Stomach (tissue), 9 donors: ENCODE results near the gene GAB1. TPM values are rescaled to one million over a fixed set of nuclear protein-coding genes. Genes with fewer than 3 reads are reported as not detected.
"Not testable (repeated sequence)": the region's sequence is repeated elsewhere in the genome, so short reads cannot be mapped to it uniquely, and the experiment has no call there.

ENCODE experiments used
- DNase-seq, 2 donors: peaks; one replicate each; pipeline versions ENCODE4 v3.0.0 to v3.0.0-alpha.2; 2013 to 2019
- H3K27ac ChIP-seq, 5 donors: fragments of 200-600 bp in 4 of 5; sonication (generic) in 4 of 5; one replicate each; pipeline ENCODE4 v1.5.1; 2013 to 2019; ENCODE audit warnings: mild to moderate bottlenecking in 1 of 5, moderate library complexity in 1 of 5
- H3K27me3 ChIP-seq, 3 donors: fragments of 200-600 bp; sonication (generic); one replicate each; pipeline ENCODE4 v1.5.1; 2017 to 2019; ENCODE audit warnings: mixed run types in 1 of 3
- H3K36me3 ChIP-seq, 4 donors: fragments of 200-600 bp; sonication (generic); 1 replicate in 3 of 4; 2 replicates in 1 of 4; pipeline ENCODE4 v1.5.1; 2016 to 2019
- H3K4me1 ChIP-seq, 4 donors: fragments of 200-600 bp; sonication (generic); one replicate each; pipeline ENCODE4 v1.5.1; 2016 to 2019
- H3K4me3 ChIP-seq, 4 donors: fragments of 200-600 bp; sonication (generic) in 3 of 4; one replicate each; pipeline ENCODE4 v1.5.1; 2016 to 2019; ENCODE audit warnings: mild to moderate bottlenecking in 1 of 4
- H3K9me3 ChIP-seq, 4 donors: fragments of 200-600 bp; sonication (generic); one replicate each; pipeline ENCODE4 v1.5.1; 2016 to 2019
- EP300 ChIP-seq: sonication (generic); formaldehyde crosslinking; IDR thresholded peaks from one replicate; pipeline ENCODE4 v1.6.1; 2017; ENCODE audit warnings: antibody characterized with exemption
- POLR2A ChIP-seq, 4 donors: fragments of 450-650 bp; IDR thresholded peaks; one replicate each; pipeline ENCODE4 v1.6.1; 2016; ENCODE audit warnings: antibody characterized with exemption in 4 of 4, control low read depth in 2 of 4, mild to moderate bottlenecking in 1 of 4, moderate library complexity in 1 of 4
- POLR2AphosphoS5 ChIP-seq, 3 donors: sonication (generic); formaldehyde crosslinking; IDR thresholded peaks; one replicate each; pipeline ENCODE4 v1.6.1; 2016; ENCODE audit warnings: antibody characterized with exemption in 3 of 3
- WGBS, 5 donors: extraction: QIAGEN DNeasy Blood & Tissue Kit in 3 of 5; methylation state at CpG; one replicate each; pipeline versions ENCODE4 v1.1.5 to v1.1.7; 2013 to 2018; 5-methylcytosine and 5-hydroxymethylcytosine counted together
- intact Hi-C: fragments of 100-400 bp; cut with DNase I; formaldehyde crosslinking; loops from one replicate; pipeline ENCODE4 v1.15.1; 2023; ENCODE audit warnings: low total_unique reads
- polyA plus RNA-seq, 3 donors: library from polyadenylated mRNA; stranded (reverse); fragments of 200-250 nt; gene quantifications; one replicate each; pipeline ENCODE4 v1.2.3, GENCODE V29; 2013
- total RNA-seq, 5 donors: library from RNA; depleted of rRNA; stranded (reverse); fragments of >200 nt; gene quantifications; one replicate each; pipeline versions ENCODE4 v1.1.0 to v1.2.3, GENCODE V29; 2014 to 2016
- TF ChIP-seq, protein P1 (sequence below), 7 experiments: fragments of 450-650 bp in 4 of 7; fragments of 200-600 bp in 3 of 7; sonication (generic) in 3 of 7; IDR thresholded peaks; one replicate each; pipeline ENCODE4 v1.5.1; 2016 to 2019; ENCODE audit warnings: antibody characterized with exemption in 7 of 7, control low read depth in 2 of 7, mild to moderate bottlenecking in 1 of 7
- donor health status: healthy with polysubstance abuse.
- donor health status: Bipolar disorder and iron deficiency.
- donor health status: healthy.

The GAB1 gene
- total and polyA plus RNA-seq, 8 donors = 3.2 to 101 (median 29.0) TPM

DNA sequence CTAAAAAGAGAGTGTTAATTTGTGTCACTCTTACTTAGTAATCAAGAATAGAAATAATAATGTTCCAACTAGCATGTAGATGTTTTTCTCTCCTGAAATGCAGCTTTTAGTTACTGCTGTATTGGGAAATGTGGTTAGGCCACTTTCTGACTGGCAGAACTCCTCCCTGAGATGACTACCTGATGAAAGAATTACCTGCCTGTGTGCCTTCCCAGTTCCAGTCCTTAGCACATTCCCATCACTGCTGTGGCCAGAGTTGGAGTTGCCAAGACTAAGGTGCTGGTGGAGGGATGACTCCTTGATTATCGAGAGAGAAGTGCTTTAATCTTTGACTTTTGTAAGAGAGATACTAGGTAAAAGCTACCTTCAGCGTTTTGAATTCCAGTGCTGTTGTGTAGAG lies 9.5 kb downstream of the GAB1 start:
- Histone ChIP-seq H3K27me3 (no peaks in the 10 kb centered on the region), H3K4me1 (peaks cover 14 to 25% (median 19%) of the 10 kb centered on the region in 4 donors), H3K36me3 (no peaks in the 10 kb centered on the region), H3K4me3 (no peak overlapping the region), H3K27ac (peak overlapping the region in 4 of 5 donors; percentile 44 to 74 (median 60)), H3K9me3 (no peaks in the 10 kb centered on the region)
- peak in 1 of 2 donors; percentile 66 for DNase-seq
- WGBS, 5 donors = 34 to 62% (median 44%) methylated on average over 2 of the region's 2 CpGs
- peak in 1 of 3 donors; percentile 28 for TF ChIP-seq POLR2AphosphoS5 (IDR thresholded peaks at IDR 0.05)
- TF ChIP-seq POLR2A (IDR thresholded peaks at IDR 0.05) = no peak
- intact Hi-C loops = loop anchor here (10.0 kb wide), 1 partner anchor 49 kb away; no protein-coding TSS in a partner anchor

DNA sequence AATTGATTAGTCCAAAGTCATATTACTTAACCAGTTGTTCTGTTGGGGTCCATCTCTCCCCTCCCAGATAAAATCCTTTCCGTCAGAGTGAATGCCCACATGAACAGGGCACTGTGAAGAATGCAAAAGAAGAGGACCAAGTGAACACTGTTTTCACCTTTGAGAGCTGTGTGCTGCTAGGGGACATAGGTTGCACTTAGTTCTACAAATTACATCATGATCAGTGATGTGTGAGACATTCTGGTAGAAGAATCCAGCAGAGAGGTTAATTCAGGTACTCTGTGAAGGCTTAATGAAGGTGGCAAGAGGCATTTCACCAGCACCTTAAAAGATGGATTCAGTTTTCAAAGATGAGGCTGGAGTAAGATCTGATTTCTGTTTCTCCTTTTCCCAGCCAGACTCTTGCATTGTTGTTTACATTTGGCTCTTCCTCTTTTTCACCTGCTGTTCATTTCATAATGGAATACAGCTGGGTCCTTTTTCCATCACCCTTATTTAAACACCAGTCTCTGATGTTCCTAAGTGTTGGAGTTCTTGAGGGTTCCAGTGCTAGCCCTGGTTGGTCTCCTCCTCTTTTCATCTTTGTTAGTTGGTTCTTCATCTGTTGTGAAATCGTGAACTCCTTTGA lies 10.9 kb downstream of the GAB1 start:
- 78 to 87% (median 79%) methylated on average over 2 of the region's 2 CpGs for WGBS, 5 donors

DNA sequence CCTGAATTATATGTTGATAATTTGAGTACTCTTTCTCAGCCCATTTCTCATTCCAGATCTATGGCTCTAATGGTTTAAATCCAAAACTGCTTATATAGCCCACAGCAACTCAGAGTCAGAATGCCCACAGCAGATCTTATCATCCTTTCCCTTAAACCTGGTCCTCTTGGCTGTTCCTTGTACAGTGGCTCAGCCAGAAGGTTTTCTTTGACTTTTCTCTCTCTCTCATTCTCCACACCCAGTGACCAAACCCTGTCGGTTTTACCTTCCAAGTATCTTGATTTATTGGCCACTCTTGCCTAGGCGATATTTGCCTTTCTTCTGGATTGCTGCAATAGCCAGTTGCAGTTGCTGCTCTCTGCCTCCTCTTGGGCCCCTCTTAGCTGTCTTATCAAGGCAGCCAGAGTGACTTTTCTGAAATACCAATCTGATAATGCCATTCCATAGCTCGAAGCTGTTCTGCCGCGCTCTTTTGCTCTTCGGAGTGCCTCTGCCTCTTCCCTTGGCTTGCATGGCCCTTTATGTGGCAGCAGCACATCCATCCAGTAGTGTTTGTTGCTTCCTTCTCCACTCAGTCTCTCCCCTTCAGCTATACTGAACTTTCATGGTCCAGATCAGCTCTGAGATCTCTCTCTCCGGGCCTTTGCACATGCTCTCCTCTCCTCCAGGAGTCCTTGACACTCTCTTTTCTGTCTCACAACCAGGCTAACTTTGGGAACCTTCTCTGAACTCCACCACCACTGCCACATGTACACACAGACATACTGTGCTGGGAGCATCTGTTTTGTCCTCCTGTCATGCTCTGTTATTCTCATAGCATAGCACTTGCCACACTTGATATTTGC lies 11.8 kb downstream of the GAB1 start:
- Histone ChIP-seq H3K4me1 (peaks cover 27 to 44% (median 32%) of the 10 kb centered on the region in 4 donors), H3K4me3 (no peak overlapping the region), H3K27me3 (no peaks in the 10 kb centered on the region), H3K27ac (no peak overlapping the region), H3K36me3 (no peaks in the 10 kb centered on the region), H3K9me3 (no peaks in the 10 kb centered on the region)
- 46 to 63% (median 51%) methylated on average over 7 of the region's 7 CpGs for WGBS, 5 donors
- DNase-seq = no peak
- intact Hi-C loops = loop anchor here (10.0 kb wide), 1 partner anchor 46 kb away; no protein-coding TSS in a partner anchor
- TF ChIP-seq POLR2AphosphoS5 (IDR thresholded peaks at IDR 0.05) (no peak), EP300 (no peak), POLR2A (IDR thresholded peaks at IDR 0.05) (no peak)
- TF ChIP-seq, protein P1, sequence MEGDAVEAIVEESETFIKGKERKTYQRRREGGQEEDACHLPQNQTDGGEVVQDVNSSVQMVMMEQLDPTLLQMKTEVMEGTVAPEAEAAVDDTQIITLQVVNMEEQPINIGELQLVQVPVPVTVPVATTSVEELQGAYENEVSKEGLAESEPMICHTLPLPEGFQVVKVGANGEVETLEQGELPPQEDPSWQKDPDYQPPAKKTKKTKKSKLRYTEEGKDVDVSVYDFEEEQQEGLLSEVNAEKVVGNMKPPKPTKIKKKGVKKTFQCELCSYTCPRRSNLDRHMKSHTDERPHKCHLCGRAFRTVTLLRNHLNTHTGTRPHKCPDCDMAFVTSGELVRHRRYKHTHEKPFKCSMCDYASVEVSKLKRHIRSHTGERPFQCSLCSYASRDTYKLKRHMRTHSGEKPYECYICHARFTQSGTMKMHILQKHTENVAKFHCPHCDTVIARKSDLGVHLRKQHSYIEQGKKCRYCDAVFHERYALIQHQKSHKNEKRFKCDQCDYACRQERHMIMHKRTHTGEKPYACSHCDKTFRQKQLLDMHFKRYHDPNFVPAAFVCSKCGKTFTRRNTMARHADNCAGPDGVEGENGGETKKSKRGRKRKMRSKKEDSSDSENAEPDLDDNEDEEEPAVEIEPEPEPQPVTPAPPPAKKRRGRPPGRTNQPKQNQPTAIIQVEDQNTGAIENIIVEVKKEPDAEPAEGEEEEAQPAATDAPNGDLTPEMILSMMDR (IDR thresholded peaks at IDR 0.05) = no peak

More for the DNA sequence above, 10.9 kb downstream of the GAB1 start:
- Histone ChIP-seq H3K27ac (no peak overlapping the region), H3K27me3 (no peaks in the 10 kb centered on the region), H3K4me1 (peaks cover 19 to 37% (median 26%) of the 10 kb centered on the region in 4 donors), H3K9me3 (no peaks in the 10 kb centered on the region), H3K36me3 (no peaks in the 10 kb centered on the region), H3K4me3 (no peak overlapping the region)
- intact Hi-C loops = loop anchor here (10.0 kb wide), 1 partner anchor 47 kb away; no protein-coding TSS in a partner anchor
- no peak for DNase-seq
- TF ChIP-seq POLR2AphosphoS5 (IDR thresholded peaks at IDR 0.05) (no peak), EP300 (no peak), POLR2A (IDR thresholded peaks at IDR 0.05) (no peak)
- TF ChIP-seq, protein P1 (IDR thresholded peaks at IDR 0.05) = no peak

DNA sequence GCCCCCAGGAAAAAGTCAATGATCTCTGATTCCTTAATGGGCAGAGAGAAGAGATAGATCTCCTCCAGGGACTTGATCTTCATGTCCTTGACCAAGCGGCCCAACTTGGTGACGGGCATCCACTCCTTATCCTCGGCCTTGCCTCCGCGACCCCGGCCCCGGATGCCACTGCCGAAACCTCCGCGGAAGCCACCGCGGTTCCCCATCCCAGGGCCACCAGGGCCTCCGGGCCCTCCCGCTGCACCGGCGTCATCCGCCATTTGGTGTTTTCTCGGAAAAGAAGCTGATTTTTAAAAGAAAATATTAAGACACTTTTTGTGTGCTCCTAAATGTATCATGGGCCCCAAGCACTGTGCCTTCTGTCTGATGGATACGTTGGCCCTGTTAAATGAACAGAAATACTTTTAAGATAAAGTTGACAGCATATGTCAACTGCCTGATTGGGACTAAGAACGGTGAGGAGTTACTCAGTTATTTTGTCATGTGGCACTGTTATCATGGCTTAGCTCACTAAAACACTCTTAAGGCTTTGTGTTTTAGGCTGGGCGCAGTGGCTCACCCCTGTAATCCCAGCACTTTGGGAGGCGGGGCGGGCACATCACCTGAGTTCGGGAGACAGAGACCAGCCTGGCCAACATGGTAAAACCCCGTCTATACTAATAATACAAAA lies 13.3 kb downstream of the GAB1 start:
- H3K9me3 ChIP-seq, H3K4me3 ChIP-seq, DNase-seq, H3K36me3 ChIP-seq, H3K27ac ChIP-seq, H3K27me3 ChIP-seq: not testable (repeated sequence)
- peaks cover 41 to 43% (median 42%) of the 10 kb centered on the region in 4 donors for H3K4me1 ChIP-seq
- 96 to 98% (median 97%) methylated on average over 25 of the region's 25 CpGs for WGBS, 5 donors
- intact Hi-C loops = loop anchor here (10.0 kb wide), 1 partner anchor 45 kb away; no protein-coding TSS in a partner anchor

DNA sequence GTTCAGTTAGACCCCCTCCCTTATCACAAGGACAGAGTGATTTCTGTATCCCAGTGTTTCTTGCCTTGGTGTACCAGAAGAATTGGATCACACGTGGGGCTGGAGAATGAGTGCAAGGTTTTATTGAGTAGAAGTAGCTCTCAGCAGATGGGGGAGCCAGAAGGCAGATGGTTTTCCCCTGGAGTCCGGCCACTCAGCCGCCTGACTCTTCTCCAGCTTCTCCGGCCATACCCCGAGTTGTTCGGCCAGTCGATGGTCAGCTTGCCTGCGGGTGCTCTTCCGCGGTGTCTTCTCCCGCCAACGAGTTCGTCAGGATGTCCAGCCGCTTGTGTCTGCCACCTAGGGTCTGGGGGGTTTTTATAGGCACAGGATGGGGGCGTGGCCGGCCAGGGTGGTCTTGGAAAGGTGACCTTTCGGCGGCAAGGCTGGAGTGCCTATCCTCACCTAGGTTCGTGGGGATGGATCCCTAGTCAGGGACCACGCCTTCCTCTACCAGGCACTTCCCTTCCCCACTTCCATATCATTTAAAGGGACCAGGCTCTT lies 14.5 kb downstream of the GAB1 start:
- Histone ChIP-seq H3K4me1 (peaks cover 41 to 55% (median 49%) of the 10 kb centered on the region in 4 donors), H3K9me3 (no peaks in the 10 kb centered on the region), H3K4me3 (no peak overlapping the region), H3K36me3 (no peaks in the 10 kb centered on the region), H3K27me3 (no peaks in the 10 kb centered on the region), H3K27ac (peak overlapping the region in 3 of 5 donors; percentile 35 to 66 (median 60))
- TF ChIP-seq POLR2A (IDR thresholded peaks at IDR 0.05) = no peak
- TF ChIP-seq POLR2AphosphoS5 (IDR thresholded peaks at IDR 0.05) = no peak
- TF ChIP-seq, protein P1 (IDR thresholded peaks at IDR 0.05) = no peak
- no peak for TF ChIP-seq EP300
- WGBS, 5 donors = 83 to 91% (median 87%) methylated on average over 14 to 20 of the region's 20 CpGs
- intact Hi-C loops = no loop called here
- DNase-seq = no peak
